Measurements from ENCODE around the gene RNF133.

Gene RNF133

DNA sequence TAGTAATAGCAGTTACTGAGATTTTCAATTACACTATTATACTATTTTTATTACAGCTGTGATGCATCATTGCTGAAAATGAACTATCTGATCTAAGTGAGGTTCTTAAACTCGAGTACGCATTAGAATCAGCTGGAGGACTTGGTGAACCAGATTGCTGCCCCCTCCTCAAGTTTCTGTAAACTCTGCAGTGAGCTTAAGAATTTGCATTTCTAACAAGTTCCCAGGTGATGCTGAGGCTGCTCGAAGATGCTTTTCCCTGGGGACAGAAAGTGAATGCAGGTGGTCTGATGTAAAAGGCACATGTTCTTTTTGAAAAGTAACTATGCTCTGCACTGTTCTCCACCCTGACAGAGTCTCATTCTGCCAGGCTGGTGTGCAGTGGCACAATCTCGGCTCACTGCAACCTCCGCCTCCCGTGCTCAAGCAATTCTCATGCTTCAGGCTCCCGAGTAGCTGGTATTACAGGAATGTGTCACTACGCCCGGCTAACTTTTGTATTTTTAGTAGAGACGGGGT is 12.5 kb downstream of the RNF133 start:
- TF ChIP-seq SIN3A (IDR thresholded peaks at IDR 0.05; ENCODE audit: borderline replicate concordance, insufficient read depth, low read length) (no peak), FOXP2 (optimal IDR thresholded peaks at IDR 0.05; ENCODE audit: borderline replicate concordance, extremely low read depth, extremely low read length, insufficient read depth) (no peak), TAF1 (IDR thresholded peaks at IDR 0.05; ENCODE audit: borderline replicate concordance, insufficient read depth, low read length) (no peak), POLR2AphosphoS5 (IDR thresholded peaks at IDR 0.05; ENCODE audit: low read depth, low read length) (no peak)
- TF ChIP-seq, protein P1, sequence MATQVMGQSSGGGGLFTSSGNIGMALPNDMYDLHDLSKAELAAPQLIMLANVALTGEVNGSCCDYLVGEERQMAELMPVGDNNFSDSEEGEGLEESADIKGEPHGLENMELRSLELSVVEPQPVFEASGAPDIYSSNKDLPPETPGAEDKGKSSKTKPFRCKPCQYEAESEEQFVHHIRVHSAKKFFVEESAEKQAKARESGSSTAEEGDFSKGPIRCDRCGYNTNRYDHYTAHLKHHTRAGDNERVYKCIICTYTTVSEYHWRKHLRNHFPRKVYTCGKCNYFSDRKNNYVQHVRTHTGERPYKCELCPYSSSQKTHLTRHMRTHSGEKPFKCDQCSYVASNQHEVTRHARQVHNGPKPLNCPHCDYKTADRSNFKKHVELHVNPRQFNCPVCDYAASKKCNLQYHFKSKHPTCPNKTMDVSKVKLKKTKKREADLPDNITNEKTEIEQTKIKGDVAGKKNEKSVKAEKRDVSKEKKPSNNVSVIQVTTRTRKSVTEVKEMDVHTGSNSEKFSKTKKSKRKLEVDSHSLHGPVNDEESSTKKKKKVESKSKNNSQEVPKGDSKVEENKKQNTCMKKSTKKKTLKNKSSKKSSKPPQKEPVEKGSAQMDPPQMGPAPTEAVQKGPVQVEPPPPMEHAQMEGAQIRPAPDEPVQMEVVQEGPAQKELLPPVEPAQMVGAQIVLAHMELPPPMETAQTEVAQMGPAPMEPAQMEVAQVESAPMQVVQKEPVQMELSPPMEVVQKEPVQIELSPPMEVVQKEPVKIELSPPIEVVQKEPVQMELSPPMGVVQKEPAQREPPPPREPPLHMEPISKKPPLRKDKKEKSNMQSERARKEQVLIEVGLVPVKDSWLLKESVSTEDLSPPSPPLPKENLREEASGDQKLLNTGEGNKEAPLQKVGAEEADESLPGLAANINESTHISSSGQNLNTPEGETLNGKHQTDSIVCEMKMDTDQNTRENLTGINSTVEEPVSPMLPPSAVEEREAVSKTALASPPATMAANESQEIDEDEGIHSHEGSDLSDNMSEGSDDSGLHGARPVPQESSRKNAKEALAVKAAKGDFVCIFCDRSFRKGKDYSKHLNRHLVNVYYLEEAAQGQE (IDR thresholded peaks at IDR 0.05; ENCODE audit: insufficient read depth in 1 of 2, low read depth in 2 of 2, low read length in 2 of 2), result no peak

DNA sequence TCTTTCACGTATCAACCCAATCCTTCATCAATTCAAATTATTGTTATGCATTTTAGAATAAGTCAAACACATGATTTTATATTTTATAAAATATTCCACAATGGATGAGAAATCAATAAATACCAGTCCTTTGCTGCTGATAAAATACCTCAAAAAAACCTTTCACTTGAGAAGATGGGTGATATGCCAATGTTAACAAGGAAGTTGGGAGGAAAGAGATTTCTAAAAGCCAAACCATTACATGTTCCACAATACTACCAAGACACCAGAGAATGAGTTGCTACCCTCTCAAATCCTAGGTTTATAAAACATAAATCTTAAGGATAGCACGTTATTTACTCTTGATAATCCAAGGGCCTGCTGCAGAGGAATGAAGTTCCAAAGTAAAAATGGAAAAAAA is 14.4 kb downstream of the RNF133 start:
- no peak for TF ChIP-seq SIN3A (IDR thresholded peaks at IDR 0.05; ENCODE audit: borderline replicate concordance, insufficient read depth, low read length)
- TF ChIP-seq TAF1 (IDR thresholded peaks at IDR 0.05; ENCODE audit: borderline replicate concordance, insufficient read depth, low read length), result no peak
- no peak for TF ChIP-seq POLR2AphosphoS5 (IDR thresholded peaks at IDR 0.05; ENCODE audit: low read depth, low read length)
- TF ChIP-seq FOXP2 (optimal IDR thresholded peaks at IDR 0.05; ENCODE audit: borderline replicate concordance, extremely low read depth, extremely low read length, insufficient read depth), result no peak
- TF ChIP-seq, protein P1 (IDR thresholded peaks at IDR 0.05; ENCODE audit: insufficient read depth in 1 of 2, low read depth in 2 of 2, low read length in 2 of 2), result no peak

DNA sequence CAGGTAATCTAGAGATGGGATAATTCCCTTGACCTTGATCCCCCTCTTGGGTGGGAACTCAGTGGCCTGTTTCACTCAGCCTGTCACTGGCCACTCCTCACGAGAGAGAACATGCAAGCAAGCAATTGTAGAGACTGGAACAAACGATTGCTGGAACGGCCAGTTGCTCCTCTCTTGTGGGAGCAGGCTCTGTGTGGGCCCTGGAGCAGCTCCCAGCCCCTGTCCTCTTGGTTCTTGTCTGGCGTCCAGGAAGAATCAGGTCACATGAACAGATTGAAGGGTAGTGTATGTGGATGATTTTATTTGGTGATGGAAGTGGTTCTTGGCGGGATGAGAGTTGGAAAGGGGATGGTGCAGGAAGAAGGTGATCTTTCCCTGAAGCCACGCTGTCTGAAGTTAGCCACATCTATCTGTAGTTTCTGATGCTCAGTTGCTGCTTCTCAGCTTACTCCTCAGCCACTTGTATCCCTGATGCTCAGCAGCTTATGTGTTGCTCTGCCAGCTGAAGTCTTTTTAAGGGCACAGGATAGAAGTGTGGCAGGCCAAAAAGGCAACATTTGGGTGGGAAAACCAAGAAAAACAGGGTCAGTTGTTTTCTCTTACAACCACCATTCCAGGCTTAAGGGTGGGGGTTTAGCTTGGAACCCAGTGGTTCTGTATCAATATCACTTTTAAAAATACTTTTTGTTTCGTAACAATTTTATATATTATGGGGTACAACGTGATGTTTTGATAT is 15.9 kb downstream of the RNF133 start:
- TF ChIP-seq, protein P1 (IDR thresholded peaks at IDR 0.05; ENCODE audit: insufficient read depth in 1 of 2, low read depth in 2 of 2, low read length in 2 of 2), result no peak
- TF ChIP-seq POLR2AphosphoS5 (IDR thresholded peaks at IDR 0.05; ENCODE audit: low read depth, low read length), result no peak
- TF ChIP-seq SIN3A (IDR thresholded peaks at IDR 0.05; ENCODE audit: borderline replicate concordance, insufficient read depth, low read length), result no peak
- TF ChIP-seq TAF1 (IDR thresholded peaks at IDR 0.05; ENCODE audit: borderline replicate concordance, insufficient read depth, low read length), result no peak
- no peak for TF ChIP-seq FOXP2 (optimal IDR thresholded peaks at IDR 0.05; ENCODE audit: borderline replicate concordance, extremely low read depth, extremely low read length, insufficient read depth)

DNA sequence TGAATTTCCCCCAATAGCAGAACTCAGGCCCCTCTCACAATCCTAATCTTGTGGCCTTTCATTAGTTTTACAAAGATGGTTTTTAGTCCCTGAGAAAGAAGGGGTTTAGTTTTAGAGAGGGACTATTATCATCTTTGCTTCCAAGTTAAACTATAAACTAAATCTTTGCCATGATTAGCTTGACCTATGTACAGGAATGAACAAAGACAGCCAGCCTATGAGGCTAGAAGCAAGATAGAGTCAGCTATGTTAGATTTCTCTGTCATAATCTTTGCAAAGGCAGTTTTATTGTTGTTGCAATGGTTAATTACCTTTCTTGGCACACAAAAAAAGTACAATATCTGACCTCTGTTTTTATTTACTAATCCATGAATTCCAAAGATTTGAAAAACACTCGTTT is 19.1 kb downstream of the RNF133 start:
- TF ChIP-seq TAF1 (IDR thresholded peaks at IDR 0.05; ENCODE audit: borderline replicate concordance, insufficient read depth, low read length), result no peak
- TF ChIP-seq POLR2AphosphoS5 (IDR thresholded peaks at IDR 0.05; ENCODE audit: low read depth, low read length), result no peak
- no peak for TF ChIP-seq FOXP2 (optimal IDR thresholded peaks at IDR 0.05; ENCODE audit: borderline replicate concordance, extremely low read depth, extremely low read length, insufficient read depth)
- no peak for TF ChIP-seq SIN3A (IDR thresholded peaks at IDR 0.05; ENCODE audit: borderline replicate concordance, insufficient read depth, low read length)
- TF ChIP-seq, protein P1 (IDR thresholded peaks at IDR 0.05; ENCODE audit: insufficient read depth in 1 of 2, low read depth in 2 of 2, low read length in 2 of 2), result no peak

All from PFSK-1 (cell line).